ENCODE results near the gene COL10A1. TPM values are rescaled to one million over a fixed set of nuclear protein-coding genes. Genes with fewer than 3 reads are reported as not detected.

COL10A1 gene
- total RNA-seq, 1 experiment from 2014 or later, result not detected

DNA sequence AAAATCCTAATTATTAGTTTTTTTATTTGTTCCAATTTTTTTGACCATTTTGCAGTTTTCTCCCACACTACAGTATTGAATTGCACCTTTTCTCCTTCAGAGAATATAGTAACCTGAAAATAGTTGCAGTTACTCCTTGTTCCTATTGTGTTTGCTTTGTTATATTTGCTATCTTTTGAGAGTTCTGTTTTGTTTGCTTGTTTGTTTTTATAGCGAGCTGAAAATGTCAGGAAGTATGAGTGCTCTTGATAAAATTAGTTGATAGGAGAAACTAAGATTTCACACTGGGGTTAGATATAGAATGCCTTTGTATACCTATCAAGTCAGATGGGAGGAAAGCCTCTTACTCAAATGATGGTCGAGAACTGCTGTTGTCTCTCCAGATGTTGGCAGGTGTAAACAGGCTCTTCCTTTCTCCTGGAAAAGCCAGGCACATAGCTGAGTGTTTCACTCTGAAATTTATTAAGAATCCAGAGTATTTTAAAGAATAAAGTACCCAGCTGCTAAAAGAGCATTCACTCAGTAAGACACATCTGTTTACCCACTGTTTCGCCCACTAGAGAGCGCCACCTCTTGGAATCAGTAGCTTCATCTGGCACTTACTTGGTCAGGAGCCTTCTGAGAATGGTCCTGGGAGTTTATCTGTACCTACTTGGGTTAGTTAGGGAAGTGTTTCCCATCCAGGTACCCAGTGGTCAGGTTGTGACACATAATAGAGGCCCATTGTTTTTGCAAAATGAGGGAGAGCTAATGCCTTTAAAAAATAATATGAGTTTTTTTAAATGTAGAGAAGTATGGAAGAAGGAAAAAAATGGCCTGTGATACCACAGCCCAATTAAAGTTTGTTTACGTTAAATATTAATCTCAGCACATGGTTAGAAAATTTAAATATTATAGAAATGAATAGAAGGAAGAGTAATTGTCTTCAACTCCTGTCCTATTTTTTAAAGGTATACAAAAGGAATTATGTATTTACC lies 14.1 kb downstream of the COL10A1 start:
- H3T11ph ChIP-seq (ENCODE audit: low read length), result no peak overlapping the region
- H3K4me1 ChIP-seq (ENCODE audit: insufficient read depth, low read length), result no peaks in the 10 kb centered on the region; the same call in 1 of the 2 replicates
- H3K27ac Mint-ChIP-seq, result peak overlapping the region in 1 of 3 experiments; percentile 73; a peak in 1 of 7 replicates
- H3K14ac ChIP-seq (ENCODE audit: insufficient read depth, low read length), result no peak overlapping the region
- H4K20me1 ChIP-seq (ENCODE audit: control insufficient read depth, insufficient read depth, insufficient read length), result no peaks in the 10 kb centered on the region
- H3K27ac ChIP-seq (ENCODE audit: insufficient read length, low read depth, low read length), result no peak overlapping the region
- TF ChIP-seq, protein P1, sequence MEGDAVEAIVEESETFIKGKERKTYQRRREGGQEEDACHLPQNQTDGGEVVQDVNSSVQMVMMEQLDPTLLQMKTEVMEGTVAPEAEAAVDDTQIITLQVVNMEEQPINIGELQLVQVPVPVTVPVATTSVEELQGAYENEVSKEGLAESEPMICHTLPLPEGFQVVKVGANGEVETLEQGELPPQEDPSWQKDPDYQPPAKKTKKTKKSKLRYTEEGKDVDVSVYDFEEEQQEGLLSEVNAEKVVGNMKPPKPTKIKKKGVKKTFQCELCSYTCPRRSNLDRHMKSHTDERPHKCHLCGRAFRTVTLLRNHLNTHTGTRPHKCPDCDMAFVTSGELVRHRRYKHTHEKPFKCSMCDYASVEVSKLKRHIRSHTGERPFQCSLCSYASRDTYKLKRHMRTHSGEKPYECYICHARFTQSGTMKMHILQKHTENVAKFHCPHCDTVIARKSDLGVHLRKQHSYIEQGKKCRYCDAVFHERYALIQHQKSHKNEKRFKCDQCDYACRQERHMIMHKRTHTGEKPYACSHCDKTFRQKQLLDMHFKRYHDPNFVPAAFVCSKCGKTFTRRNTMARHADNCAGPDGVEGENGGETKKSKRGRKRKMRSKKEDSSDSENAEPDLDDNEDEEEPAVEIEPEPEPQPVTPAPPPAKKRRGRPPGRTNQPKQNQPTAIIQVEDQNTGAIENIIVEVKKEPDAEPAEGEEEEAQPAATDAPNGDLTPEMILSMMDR (conservative IDR thresholded peaks at IDR 0.05), result peak; percentile 88
- H2BK5ac ChIP-seq (ENCODE audit: insufficient read length, low read length), result no peak overlapping the region
- H2BK120ac ChIP-seq (ENCODE audit: low read depth, low read length, poor library complexity, severe bottlenecking), result no peak overlapping the region
- H3K79me1 ChIP-seq (ENCODE audit: insufficient read depth, low read depth, low read length, poor library complexity, severe bottlenecking), result no peaks in the 10 kb centered on the region
- no peaks in the 10 kb centered on the region for H3K79me2 ChIP-seq (ENCODE audit: insufficient read depth, low read length)
- H3K36me3 Mint-ChIP-seq (ENCODE audit: insufficient read depth in 1 of 3, low read depth in 3 of 3), result peaks cover 26 to 70% (median 51%) of the 10 kb centered on the region in 3 experiments; a peak in 6 of 7 replicates
- no peak overlapping the region for H3K9ac ChIP-seq (ENCODE audit: extremely low read depth, insufficient read length, low read length)
- H3K23ac ChIP-seq (ENCODE audit: insufficient read length, low read depth, low read length), result no peak overlapping the region
- H3K27me3 Mint-ChIP-seq (ENCODE audit: low read depth), result no peaks in the 10 kb centered on the region
- no peaks in the 10 kb centered on the region for H3K9me3 ChIP-seq (ENCODE audit: control insufficient read depth, low read depth, low read length)
- no peak overlapping the region for H3K56ac ChIP-seq (ENCODE audit: insufficient read length, low read depth, low read length)
- peak; percentile 63 for DNase-seq
- no peaks in the 10 kb centered on the region for H3K9me3 Mint-ChIP-seq
- H2BK20ac ChIP-seq (ENCODE audit: low read depth, low read length, poor library complexity, severe bottlenecking), result no peak overlapping the region
- no peak overlapping the region for H4K8ac ChIP-seq (replicated peaks; ENCODE audit: insufficient read length, low read depth, low read length)
- H4K5ac ChIP-seq (ENCODE audit: insufficient read length, low read depth, low read length), result no peak overlapping the region
- no peak overlapping the region for H2BK12ac ChIP-seq (ENCODE audit: insufficient read length, low read depth, low read length)
- H3K4me2 ChIP-seq (ENCODE audit: insufficient read depth, insufficient read length, low read length), result no peak overlapping the region
- H3K23me2 ChIP-seq (ENCODE audit: insufficient read length, low read depth, low read length, poor library complexity, severe bottlenecking), result no peaks in the 10 kb centered on the region
- H4K91ac ChIP-seq (ENCODE audit: insufficient read length, low read depth, low read length), result no peak overlapping the region
- H3K4me1 Mint-ChIP-seq, result peaks cover 27 to 30% of the 10 kb centered on the region in 2 experiments
- H3K27me3 ChIP-seq (ENCODE audit: insufficient read depth, low read length), result no peaks in the 10 kb centered on the region
- H2BK15ac ChIP-seq (ENCODE audit: low read depth, low read length), result no peak overlapping the region
- no peak overlapping the region for H2AK5ac ChIP-seq (ENCODE audit: insufficient read length, low read length)
- no peak overlapping the region for H2AFZ ChIP-seq (ENCODE audit: low read length)
- WGBS (ENCODE audit: extremely low coverage, insufficient read length, low lambda C conversion rate), result no CpG with 5 or more reads among the region's 5 CpGs
- no peak overlapping the region for H3K18ac ChIP-seq (ENCODE audit: insufficient read length, low read depth, low read length)
- no peak overlapping the region for H3K4ac ChIP-seq (ENCODE audit: low read depth, low read length)
- H3K4me3 Mint-ChIP-seq, result no peak overlapping the region
